HG02981 (cell line): ENCODE measurements around the gene CAMTA1.

ENCODE experiments used
- ATAC-seq: cut with Tn5 transposase; IDR thresholded peaks from one replicate; pipeline ENCODE4 v1.9.1; 2021; ENCODE audit warnings: mild to moderate bottlenecking, moderate library complexity; ENCODE audit not compliant: unreplicated experiment

Gene CAMTA1

DNA sequence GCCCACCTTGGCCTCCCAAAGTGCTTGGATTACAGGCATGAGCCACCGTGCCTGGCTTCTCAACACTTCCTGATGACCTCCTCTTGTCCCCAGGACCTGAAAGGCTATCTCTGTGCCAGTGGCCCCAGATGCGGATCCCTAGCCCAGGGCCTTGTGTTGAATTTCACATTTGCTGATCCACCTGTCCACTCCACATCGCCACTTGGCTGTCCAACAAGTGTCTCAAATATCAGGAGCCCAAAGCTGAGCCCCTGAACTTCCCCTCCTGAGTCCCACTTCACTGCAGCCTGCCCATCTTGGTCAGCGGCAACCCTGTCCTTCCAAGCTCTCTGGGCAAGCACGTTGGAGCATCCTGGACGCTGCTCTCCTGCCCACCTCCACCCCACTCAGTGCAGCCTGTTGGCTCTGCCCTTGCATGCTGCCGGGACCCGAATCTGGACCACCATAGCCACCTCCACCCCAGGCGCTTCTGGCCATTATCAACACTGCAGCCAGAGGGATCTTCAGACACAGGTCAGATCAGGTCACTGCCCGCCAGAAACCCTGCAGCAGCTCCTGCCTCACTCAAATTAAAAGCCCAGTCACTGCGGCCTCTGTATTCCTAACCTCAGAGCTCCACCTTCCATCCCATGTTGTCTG is 633.3 kb downstream of the CAMTA1 start:
- ATAC-seq: no peak

- no peak for ATAC-seq
Measured at GRCh38 chr1:7420098-7420445, 634.8 kb downstream of the CAMTA1 start.

DNA sequence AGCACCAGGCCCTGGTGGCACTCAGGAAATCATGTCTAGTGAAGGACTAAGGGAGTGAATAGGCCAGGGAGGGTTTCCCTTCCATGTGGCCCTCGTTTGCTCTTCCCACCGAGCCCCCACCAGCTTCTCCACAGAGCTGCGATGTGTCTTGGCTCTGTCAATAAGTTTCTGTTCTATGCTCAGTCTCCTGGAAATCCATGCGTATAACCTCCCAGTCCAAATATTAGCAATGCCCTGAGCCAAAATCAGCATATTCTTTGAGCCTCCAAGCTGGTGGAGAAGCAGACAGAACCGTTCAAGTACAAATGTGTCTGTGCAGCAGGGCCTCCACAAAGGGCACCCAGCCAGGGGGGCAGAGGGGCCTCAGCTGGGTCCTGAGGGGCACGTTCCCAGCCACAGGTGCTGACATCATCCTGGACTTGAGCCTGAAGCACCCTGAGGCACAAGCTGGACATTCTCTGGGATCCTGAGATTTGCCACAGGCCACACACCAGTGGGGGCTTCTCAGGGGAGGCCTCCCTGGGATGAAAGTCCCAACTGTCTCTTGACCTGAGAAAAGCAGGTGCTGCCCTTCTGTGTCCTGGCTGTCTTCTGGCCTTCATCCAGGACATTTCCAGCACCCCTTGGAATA is 635.3 kb downstream of the CAMTA1 start:
- no peak for ATAC-seq

- no peak for ATAC-seq
Measured at GRCh38 chr1:7421471-7422075, 636.3 kb downstream of the CAMTA1 start.

DNA sequence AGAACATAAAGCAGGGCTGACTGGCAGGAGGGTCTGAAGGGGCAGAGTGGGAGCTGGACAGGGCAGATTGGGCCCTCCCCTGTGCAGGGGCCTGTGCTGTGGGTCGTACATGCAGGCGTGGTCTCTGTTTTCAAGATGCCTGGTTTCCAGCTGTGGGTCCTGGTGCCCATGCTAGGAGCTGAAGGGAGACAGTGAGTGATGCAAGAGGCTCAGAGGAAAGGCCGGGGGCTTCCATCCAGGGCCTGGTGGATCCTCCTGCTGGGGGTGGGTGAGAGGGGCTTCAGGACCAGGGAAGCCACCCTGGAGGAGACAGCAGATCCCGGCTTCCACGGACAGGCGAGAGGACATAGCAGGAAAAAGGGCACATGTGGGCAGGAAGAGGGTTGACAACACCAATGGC is 636.8 kb downstream of the CAMTA1 start:
- ATAC-seq: no peak

DNA sequence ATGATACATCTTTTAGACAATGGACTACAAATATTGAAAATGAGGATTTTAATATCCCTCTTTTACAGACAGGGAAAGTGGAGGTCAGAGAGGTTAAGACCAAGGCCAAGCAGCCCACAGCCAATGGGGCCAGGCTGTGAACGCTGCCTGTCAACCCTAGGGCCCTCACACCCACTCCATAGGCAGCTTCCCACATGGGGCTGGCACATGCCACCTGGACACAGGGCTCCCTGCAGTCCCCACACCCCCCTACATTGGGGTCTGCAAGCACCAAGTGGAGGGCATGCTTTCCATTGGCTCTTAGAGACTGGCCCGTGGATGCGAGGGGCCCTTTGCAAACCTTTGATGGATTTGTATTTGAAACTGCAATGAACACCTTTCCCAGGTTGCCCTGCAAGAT is 637.3 kb downstream of the CAMTA1 start:
- ATAC-seq: no peak

GRCh38 chr1:7422966-7423365 is 637.7 kb downstream of the CAMTA1 start:
- ATAC-seq: no peak

- ATAC-seq: no peak
Measured at GRCh38 chr1:7424352-7424890, 639.2 kb downstream of the CAMTA1 start.

DNA sequence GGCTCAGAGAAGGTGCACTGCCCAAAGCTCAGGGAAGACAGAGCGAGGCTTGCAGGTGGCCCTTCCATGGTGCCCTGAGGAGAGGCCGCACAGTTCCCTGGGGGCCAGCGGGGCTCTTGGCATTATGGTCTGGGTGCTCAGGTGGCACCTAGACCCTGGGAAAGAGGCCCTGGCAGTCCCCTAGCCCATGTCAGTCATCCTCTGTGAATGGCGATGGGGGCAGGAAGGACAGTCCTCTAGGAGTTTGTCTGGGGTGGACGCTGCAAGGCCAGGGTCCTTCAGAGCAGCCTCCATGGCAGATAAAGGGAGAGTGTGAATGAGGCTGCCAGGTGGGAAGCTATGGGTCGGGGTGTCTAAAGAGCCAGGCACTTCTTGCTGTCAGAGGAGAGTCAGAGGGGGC is 640.0 kb downstream of the CAMTA1 start:
- ATAC-seq: no peak

GRCh38 chr1:7425771-7426170 is 640.5 kb downstream of the CAMTA1 start:
- no peak for ATAC-seq

DNA sequence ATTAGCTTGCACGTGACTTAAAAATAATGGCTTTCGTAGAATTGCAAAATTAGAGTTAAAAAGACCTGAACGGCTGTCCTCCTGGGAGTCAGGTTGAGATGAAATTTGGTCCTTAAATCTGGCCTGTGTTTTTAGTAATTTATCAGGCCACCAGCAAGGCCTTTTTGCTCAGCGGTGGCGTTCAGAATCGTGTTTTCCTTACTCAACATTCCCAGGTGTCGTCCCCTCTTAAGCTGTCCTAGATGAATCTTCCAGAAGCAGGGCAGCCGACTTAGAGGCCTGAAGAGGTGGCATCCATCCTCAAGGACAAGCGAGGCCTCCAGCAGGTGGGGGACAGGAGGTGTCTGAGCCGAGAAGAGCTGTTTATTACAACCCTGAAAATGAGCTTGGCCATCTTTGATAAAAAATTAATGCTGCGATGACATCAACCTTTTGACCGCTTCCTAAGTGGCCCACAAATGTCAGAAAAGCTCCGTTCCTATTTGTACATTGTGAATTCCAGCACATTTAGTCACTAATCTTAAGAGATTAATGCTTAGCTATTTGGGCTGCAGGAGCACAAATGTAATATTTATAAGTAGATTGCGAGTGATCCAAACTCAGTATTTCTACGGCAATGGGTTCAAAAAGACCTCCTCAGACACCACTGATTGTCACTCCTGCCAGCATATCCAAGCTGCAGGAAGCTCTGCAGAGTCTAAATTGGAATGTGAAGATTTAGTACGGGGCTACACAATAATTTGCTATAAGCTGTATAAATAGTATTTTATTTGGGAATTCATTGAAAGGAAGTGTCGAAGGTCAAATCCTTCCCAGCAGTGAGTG is 641.7 kb downstream of the CAMTA1 start:
- ATAC-seq: no peak

DNA sequence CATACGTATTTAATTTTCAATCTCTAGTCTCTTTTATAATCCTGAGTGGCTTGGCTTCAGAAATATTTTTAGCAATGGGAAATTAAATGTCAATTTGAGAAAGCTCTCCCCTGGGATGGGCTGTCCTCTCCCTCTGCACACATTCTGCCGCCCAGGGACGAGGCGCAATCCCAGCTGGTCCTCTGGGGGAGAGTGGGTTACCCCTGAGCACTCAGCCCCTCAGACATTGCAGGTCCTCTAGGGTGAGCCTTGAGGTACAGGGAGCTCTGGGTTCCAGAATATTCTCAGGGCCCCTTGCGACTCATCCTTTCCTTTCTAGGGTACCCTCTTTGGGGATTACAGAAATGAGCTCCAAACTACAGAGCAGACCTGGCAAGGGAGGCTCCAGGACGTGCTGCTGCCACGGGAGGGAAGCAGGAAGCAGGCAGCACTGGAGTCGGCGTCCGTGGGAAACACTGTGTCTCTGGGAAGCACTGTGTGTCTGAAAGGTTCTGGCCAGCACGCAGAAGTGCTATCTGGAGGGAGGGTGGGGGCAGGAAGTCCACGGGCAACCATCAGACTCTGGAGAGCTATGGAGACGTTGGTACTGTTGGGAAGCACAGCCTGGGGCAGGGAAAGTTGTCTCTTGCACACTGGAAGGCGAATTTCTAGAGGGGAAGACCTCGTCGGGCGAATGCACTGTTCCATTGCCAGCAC is 642.5 kb downstream of the CAMTA1 start:
- no peak for ATAC-seq

- no peak for ATAC-seq
Measured at GRCh38 chr1:7429290-7429689, 644.0 kb downstream of the CAMTA1 start.

- no peak for ATAC-seq
Measured at GRCh38 chr1:7430047-7430608, 644.9 kb downstream of the CAMTA1 start.

GRCh38 chr1:7430691-7431090 is 645.4 kb downstream of the CAMTA1 start:
- no peak for ATAC-seq

- ATAC-seq: no peak
Measured at GRCh38 chr1:7432102-7432899, 647.0 kb downstream of the CAMTA1 start.

DNA sequence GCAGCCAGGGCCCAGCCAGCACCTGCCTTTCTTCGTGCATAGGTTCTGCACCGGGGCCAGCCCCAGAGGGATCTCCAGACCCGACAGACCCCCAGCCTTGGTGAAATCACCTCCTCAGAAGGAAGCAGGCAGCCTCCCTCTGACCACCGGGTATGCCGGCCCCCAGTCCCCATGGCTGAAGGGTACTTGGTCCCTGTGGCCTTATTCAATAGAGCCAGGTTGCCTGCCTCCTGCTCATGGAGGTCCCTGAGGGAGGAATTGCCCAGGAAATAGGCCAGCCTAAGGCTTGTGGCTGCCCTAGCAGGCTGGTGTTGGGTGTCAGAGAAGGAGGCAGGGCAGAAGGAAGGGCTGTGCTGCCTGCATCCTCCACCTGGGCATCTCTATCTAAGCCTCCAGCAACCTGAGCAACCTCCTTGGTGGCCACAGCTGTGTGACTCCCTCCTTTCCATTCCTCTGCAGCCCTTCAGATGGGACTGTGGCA is 647.7 kb downstream of the CAMTA1 start:
- no peak for ATAC-seq

DNA sequence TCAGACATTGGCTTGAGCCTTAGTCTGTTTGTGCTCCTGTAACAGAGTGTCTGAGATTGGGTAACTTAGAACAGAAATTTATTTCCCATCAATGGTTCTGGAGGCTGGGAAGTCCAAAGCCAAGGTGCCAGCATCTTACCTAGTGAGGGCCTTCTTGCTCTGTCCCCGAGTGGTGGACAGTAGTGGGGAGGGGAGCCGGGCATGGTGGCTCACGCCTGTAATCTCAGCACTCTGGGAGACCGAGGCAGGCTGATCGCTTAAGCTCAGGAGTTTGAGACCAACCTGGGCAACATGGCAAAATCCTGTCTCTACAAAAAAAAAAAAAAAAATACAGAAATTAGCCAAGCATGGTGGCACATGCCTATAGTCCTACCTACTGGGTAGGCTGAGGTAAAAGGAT is 649.3 kb downstream of the CAMTA1 start:
- ATAC-seq: no peak

DNA sequence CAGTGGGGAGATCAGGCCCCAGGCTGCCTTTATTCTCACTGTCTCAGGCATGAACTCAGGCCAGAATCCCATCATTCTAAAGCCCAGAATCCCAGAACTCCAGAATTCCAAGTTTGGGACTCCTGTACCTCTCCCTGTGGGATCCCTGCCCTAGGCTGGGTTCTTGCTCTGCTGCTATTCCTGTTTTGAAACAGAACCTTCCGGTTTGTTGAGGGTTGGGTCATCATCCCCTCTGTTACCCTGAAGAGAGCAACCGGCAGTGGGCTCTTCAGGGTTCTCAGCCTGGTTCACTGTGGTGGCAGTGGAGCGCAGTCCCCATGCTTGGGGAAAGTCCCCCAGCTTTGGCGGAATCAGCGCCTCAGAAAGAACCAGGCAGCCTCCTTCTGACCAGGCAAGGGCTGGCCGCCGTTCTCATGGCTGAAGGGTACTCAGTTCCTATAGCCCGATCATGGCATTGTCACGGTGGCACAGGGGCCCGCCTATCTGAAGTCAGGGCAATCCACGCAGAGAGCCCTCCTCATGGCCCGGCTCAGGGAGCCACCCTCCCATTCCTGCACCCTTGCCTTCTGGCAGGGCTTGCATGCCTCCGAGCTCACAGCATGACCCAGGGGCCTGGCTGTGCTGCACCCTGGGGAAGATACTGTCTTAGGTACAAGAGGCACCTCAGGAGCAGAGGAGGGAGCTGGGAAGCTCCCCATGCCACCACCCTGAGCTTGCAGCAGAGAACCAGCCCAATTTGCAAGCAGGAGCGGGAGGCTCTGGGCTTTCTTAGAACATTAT is 650.2 kb downstream of the CAMTA1 start:
- ATAC-seq: no peak
